Endothelial cell of umbilical vein (primary cell): ENCODE results near the gene HDAC8. TPM values are rescaled to one million over a fixed set of nuclear protein-coding genes. Genes with fewer than 3 reads are reported as not detected.

Source experiments
- BruUV-seq: library from RNA; stranded (reverse); fragments of 400-500 nt; replicated peaks from 2 replicates; lab custom pipeline; 2021; lab: Mats Ljungman, UMichigan
- CTCF ChIA-PET: fragments of 300-600, 350-600 bp; sonication (Branson Sonifier 250); formaldehyde crosslinking; loops from one replicate; lab custom pipeline; 2021; ENCODE audit warnings: antibody characterized with exemption, inconsistent platforms; lab: Charles Lee
- POLR2A ChIA-PET: fragments of 300-600, 350-600 bp; sonication (Branson Sonifier 250); formaldehyde crosslinking; loops from one replicate; lab custom pipeline; 2021; ENCODE audit warnings: antibody characterized with exemption, inconsistent platforms; lab: Charles Lee
- DNase-seq: peaks from one replicate; pipeline ENCODE4 v3.0.0-alpha.2; 2011; ENCODE audit warnings: low read depth, low spot score
- FAIRE-seq: peaks from 2 replicates; lab custom pipeline; 2011; peaks lifted over from hg19 to GRCh38; lab: Jason Lieb, UNC
- H2AFZ ChIP-seq: 2 replicates; pipeline ENCODE4 v1.6.0; 2012; ENCODE audit warnings: low read depth, low read length, control low read depth, inconsistent platforms
- H3K27ac ChIP-seq: 2 replicates; pipeline ENCODE4 v1.5.1; 2011; ENCODE audit warnings: low read depth, mild to moderate bottlenecking, control low read depth, low read length, moderate library complexity; ENCODE audit not compliant: insufficient read depth
- H3K27me3 ChIP-seq, 2 experiments: 2 replicates each; pipeline versions ENCODE4 v1.6.0 to v1.6.1; 2011; ENCODE audit warnings: low read length in 2 of 2, mixed read lengths in 1 of 2; ENCODE audit not compliant: control insufficient read depth in 2 of 2, insufficient read depth in 2 of 2
- H3K36me3 ChIP-seq, 2 experiments: 2 replicates in 1 of 2; 3 replicates in 1 of 2; pipeline ENCODE4 v1.5.1; 2011; ENCODE audit warnings: low read length in 2 of 2, mild to moderate bottlenecking in 1 of 2, moderate library complexity in 1 of 2; ENCODE audit not compliant: control insufficient read depth in 2 of 2, insufficient read depth in 2 of 2; ENCODE audit errors: extremely low read depth in 1 of 2
- H3K4me1 ChIP-seq: 3 replicates; pipeline ENCODE4 v1.5.1; 2011; ENCODE audit warnings: mild to moderate bottlenecking, low read length; ENCODE audit not compliant: control insufficient read depth, insufficient read depth; ENCODE audit errors: extremely low read depth
- H3K4me2 ChIP-seq: 2 replicates; pipeline ENCODE4 v1.6.1; 2011; ENCODE audit warnings: low read length, control low read depth, mixed read lengths; ENCODE audit not compliant: insufficient read depth
- H3K4me3 ChIP-seq, 3 experiments: fragments of 200-600 bp in 1 of 3; sonication (generic), shearing (Covaris generic) in 1 of 3; replicated peaks in 1 of 3; 2 replicates each; pipeline ENCODE4 v1.5.1; 2011 to 2016; ENCODE audit warnings: control low read depth in 3 of 3, low read length in 3 of 3, mild to moderate bottlenecking in 2 of 3, inconsistent platforms in 1 of 3, low read depth in 1 of 3, moderate library complexity in 1 of 3; ENCODE audit not compliant: insufficient read depth in 1 of 3
- H3K79me2 ChIP-seq: 2 replicates; pipeline ENCODE4 v1.6.0; 2012; ENCODE audit warnings: low read length, inconsistent platforms; ENCODE audit not compliant: control insufficient read depth, insufficient read depth
- H3K9ac ChIP-seq: replicated peaks from 2 replicates; pipeline ENCODE3; 2011; ENCODE audit warnings: low read length, control low read depth; ENCODE audit not compliant: insufficient read depth; ENCODE audit errors: extremely low read depth
- H3K9me1 ChIP-seq: replicated peaks from 3 replicates; pipeline ENCODE4 v1.6.0; 2011; ENCODE audit warnings: mild to moderate bottlenecking, low read length; ENCODE audit not compliant: control insufficient read depth, insufficient read depth; ENCODE audit errors: extremely low read depth
- H3K9me3 ChIP-seq: replicated peaks from 2 replicates; pipeline ENCODE4 v1.5.1; 2012; ENCODE audit warnings: low read length, inconsistent platforms; ENCODE audit not compliant: control insufficient read depth, insufficient read depth
- H4K20me1 ChIP-seq: replicated peaks from 2 replicates; pipeline ENCODE3; 2011; ENCODE audit warnings: mild to moderate bottlenecking, low read length; ENCODE audit not compliant: control insufficient read depth, insufficient read depth; ENCODE audit errors: extremely low read depth
- EZH2 ChIP-seq: IDR thresholded peaks from 2 replicates; pipeline ENCODE4 v1.6.1; 2012; ENCODE audit warnings: borderline replicate concordance, low read depth, mild to moderate bottlenecking, moderate library complexity, low read length, inconsistent platforms; ENCODE audit not compliant: severe bottlenecking
- FOS ChIP-seq: IDR thresholded peaks from 2 replicates; pipeline ENCODE4 v1.6.1; 2011; ENCODE audit warnings: mild to moderate bottlenecking, low read length, moderate library complexity, borderline replicate concordance; ENCODE audit not compliant: insufficient read depth
- GATA2 ChIP-seq: IDR thresholded peaks from 2 replicates; pipeline ENCODE4 v1.7.0; 2011; ENCODE audit warnings: low read depth, mild to moderate bottlenecking, moderate library complexity, mixed read lengths, low read length; ENCODE audit not compliant: insufficient read length, insufficient read depth
- JUN ChIP-seq: IDR thresholded peaks from 2 replicates; pipeline ENCODE4 v1.6.1; 2011; ENCODE audit warnings: borderline replicate concordance, low read depth; ENCODE audit not compliant: insufficient read length, insufficient read depth
- MYC ChIP-seq: IDR thresholded peaks from one replicate; pipeline ENCODE4 v1.6.1; 2011; ENCODE audit warnings: mild to moderate bottlenecking, low read depth, low read length
- POLR2A ChIP-seq: IDR thresholded peaks from 2 replicates; pipeline ENCODE4 v1.6.1; 2012; ENCODE audit warnings: low read depth, mild to moderate bottlenecking, control low read depth, low read length
- POLR2AphosphoS5 ChIP-seq: IDR thresholded peaks from 2 replicates; pipeline ENCODE4 v1.6.1; 2012; ENCODE audit warnings: low read depth, mild to moderate bottlenecking, control low read depth, low read length, moderate library complexity; ENCODE audit not compliant: insufficient read depth
- dilution Hi-C: fragments of 300-500 bp; cut with MboI; formaldehyde crosslinking; loops from one replicate; pipeline ENCODE4 v1.15.0; 2019; ENCODE audit warnings: low sequenced_read_pairs; ENCODE audit not compliant: extremely low pct_ligation_motif_present
- intact Hi-C: fragments of 100-400 bp; cut with micrococcal nuclease; formaldehyde crosslinking; loops from one replicate; pipeline ENCODE4 v1.10.0; 2022
- polyA plus RNA-seq, 4 experiments: library from polyadenylated mRNA; depleted of rRNA in 3 of 4; stranded (reverse) in 3 of 4; unstranded in 1 of 4; fragments of >200 nt; gene quantifications; 2 replicates each; pipeline versions ENCODE4 v1.2.1 to v1.2.3, GENCODE V29; 2011 to 2012; ENCODE audit warnings: missing spikeins in 1 of 4
- total RNA-seq: library from RNA; stranded (reverse); gene quantifications from 2 replicates; pipeline ENCODE4 v1.2.3, GENCODE V29; 2021
- TF ChIP-seq, protein P1 (sequence below): IDR thresholded peaks from 2 replicates; pipeline ENCODE4 v1.6.1; 2011; ENCODE audit not compliant: insufficient read depth, insufficient read length
- TF ChIP-seq, protein P2 (sequence below), 2 donors: IDR thresholded peaks; 1 replicate in 1 of 2; 2 replicates in 1 of 2; pipeline ENCODE4 v1.5.1; 2011; ENCODE audit warnings: low read length in 2 of 2, mild to moderate bottlenecking in 2 of 2, moderate library complexity in 2 of 2, control low read depth in 1 of 2, inconsistent platforms in 1 of 2, low read depth in 1 of 2; ENCODE audit not compliant: insufficient read depth in 1 of 2; ENCODE audit errors: extremely low read depth in 1 of 2

Gene HDAC8
- total and polyA plus RNA-seq, 2 donors (not counting 3 experiments of a cell fraction or from before 2014, with no cell fraction given): 17.6 to 37.2 TPM

DNA sequence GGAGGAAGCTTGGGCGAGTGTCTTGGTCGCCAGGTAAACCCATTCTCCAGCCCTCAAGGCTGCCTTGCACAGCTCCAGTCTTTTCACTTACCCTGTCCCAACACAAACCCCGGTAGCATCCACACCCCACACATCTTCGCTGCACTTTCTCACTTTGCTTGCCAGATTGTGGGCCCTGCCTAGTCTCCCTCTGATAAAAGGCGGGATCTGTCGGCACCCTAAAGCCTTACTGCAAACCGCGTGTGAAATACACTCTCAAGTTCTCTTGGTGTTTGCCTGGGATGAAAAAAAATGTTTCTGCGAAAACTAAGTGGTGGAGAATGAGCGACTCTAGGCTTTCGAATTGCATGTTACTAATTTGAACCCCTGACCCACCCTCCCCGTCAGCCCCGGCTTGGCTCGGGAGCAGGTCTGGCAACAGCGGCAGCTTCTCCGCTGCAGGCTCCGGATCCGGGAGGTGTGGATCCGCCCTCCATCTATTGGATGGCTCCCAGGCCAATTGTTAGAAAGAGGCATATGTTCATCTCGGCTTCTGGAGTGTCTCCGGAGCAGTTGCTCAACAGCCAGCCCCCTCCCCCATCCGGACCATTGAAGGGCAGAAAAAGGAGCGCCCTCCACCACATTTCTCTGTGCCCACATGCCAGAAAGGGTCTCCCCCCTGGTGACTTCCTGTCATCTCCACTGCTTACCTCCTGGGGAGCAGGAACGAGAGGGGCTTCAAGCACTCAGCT, 263.9 kb downstream of the HDAC8 start:
- BruUV-seq: no TSS peak
- intact Hi-C loops: no loop called here
- no peak overlapping the region for H3K9ac ChIP-seq
- no peaks in the 10 kb centered on the region for H3K36me3 ChIP-seq
- DNase-seq (peak; percentile 63), FAIRE-seq (peak; percentile 92)
- POLR2A ChIA-PET: interaction anchor here (1.3 kb wide), 1 partner anchor 32 kb away, joined by 4 read pairs; the partner anchor contains the start of gene RPS4X
- TF ChIP-seq EZH2 (peak; percentile 23), JUN (no peak)
- peaks cover 28 to 49% of the 10 kb centered on the region in 2 experiments for H3K27me3 ChIP-seq
- no peaks in the 10 kb centered on the region for H4K20me1 ChIP-seq
- H3K4me1 ChIP-seq: peaks cover 22% of the 10 kb centered on the region
- no peak overlapping the region for H3K27ac ChIP-seq
- H3K4me2 ChIP-seq: peak overlapping the region; percentile 60
- no peaks in the 10 kb centered on the region for H3K9me3 ChIP-seq
- CTCF ChIA-PET: interaction anchor here (1.3 to 1.4 kb wide), 3 partner anchors 11 to 232 kb away, joined by 3 to 8 read pairs (median 5); partner anchors contain the start of gene RPS4X
- no peak overlapping the region for H2AFZ ChIP-seq
- dilution Hi-C loops: no loop called here
- H3K9me1 ChIP-seq: no peaks in the 10 kb centered on the region
- H3K79me2 ChIP-seq: no peaks in the 10 kb centered on the region
- peak overlapping the region in 1 of 3 experiments; percentile 21 for H3K4me3 ChIP-seq

DNA sequence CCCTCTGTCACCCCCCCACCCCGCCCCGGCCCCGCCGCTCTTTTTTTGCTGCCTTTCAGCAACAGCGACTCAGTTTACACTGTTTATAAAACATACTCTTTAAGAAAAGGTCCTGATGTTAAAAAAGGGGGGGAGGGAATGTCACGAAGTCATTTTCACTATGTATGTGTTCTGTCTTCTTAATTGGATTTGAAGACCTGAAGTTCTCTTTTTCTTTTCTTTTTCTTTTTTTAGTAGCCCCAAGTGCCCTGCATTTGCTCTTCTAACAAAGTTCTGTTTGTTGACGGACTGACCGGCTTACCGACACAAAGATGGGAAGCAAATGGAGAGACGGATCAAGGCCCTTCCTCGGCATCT, 264.5 kb downstream of the HDAC8 start:
- no peaks in the 10 kb centered on the region for H3K36me3 ChIP-seq
- DNase-seq (no peak), FAIRE-seq (no peak)
- POLR2A ChIA-PET: interaction anchor here (1.3 kb wide), 1 partner anchor 31 kb away, joined by 4 read pairs; the partner anchor contains the start of gene RPS4X
- H3K4me3 ChIP-seq: no peak overlapping the region
- no peak overlapping the region for H3K27ac ChIP-seq
- no peaks in the 10 kb centered on the region for H3K79me2 ChIP-seq
- H3K9me1 ChIP-seq: no peaks in the 10 kb centered on the region
- no peaks in the 10 kb centered on the region for H4K20me1 ChIP-seq
- H3K4me1 ChIP-seq: peaks cover 22% of the 10 kb centered on the region
- H3K9me3 ChIP-seq: no peaks in the 10 kb centered on the region
- no TSS peak for BruUV-seq
- H3K4me2 ChIP-seq: peak overlapping the region; percentile 42
- no peak overlapping the region for H2AFZ ChIP-seq
- dilution Hi-C loops: no loop called here
- intact Hi-C loops: no loop called here
- TF ChIP-seq POLR2A (no peak), FOS (no peak), POLR2AphosphoS5 (no peak), MYC (no peak), JUN (no peak), EZH2 (no peak), GATA2 (no peak)
- TF ChIP-seq, protein P1, sequence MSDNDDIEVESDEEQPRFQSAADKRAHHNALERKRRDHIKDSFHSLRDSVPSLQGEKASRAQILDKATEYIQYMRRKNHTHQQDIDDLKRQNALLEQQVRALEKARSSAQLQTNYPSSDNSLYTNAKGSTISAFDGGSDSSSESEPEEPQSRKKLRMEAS: no peak
- TF ChIP-seq, protein P2, sequence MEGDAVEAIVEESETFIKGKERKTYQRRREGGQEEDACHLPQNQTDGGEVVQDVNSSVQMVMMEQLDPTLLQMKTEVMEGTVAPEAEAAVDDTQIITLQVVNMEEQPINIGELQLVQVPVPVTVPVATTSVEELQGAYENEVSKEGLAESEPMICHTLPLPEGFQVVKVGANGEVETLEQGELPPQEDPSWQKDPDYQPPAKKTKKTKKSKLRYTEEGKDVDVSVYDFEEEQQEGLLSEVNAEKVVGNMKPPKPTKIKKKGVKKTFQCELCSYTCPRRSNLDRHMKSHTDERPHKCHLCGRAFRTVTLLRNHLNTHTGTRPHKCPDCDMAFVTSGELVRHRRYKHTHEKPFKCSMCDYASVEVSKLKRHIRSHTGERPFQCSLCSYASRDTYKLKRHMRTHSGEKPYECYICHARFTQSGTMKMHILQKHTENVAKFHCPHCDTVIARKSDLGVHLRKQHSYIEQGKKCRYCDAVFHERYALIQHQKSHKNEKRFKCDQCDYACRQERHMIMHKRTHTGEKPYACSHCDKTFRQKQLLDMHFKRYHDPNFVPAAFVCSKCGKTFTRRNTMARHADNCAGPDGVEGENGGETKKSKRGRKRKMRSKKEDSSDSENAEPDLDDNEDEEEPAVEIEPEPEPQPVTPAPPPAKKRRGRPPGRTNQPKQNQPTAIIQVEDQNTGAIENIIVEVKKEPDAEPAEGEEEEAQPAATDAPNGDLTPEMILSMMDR (IDR thresholded peaks at IDR 0.05; ENCODE audit: extremely low read depth in 1 of 2, insufficient read depth in 1 of 2, low read depth in 1 of 2, low read length in 2 of 2): no peak
- no peak overlapping the region for H3K9ac ChIP-seq
- CTCF ChIA-PET: interaction anchor here (1.4 kb wide), 2 partner anchors 10 to 31 kb away, joined by 5 to 8 read pairs; partner anchors contain the start of gene RPS4X
- H3K27me3 ChIP-seq: peaks cover 33 to 55% of the 10 kb centered on the region in 2 experiments
